Activated CD8-positive, alpha-beta memory T cell treated with anti-CD3 and anti-CD28 coated beads for 36 hours (primary cell): Measurements from ENCODE around the gene FAM20A. TPM values are rescaled to one million over a fixed set of nuclear protein-coding genes. Genes with fewer than 3 reads are reported as not detected.

Source experiments
- total RNA-seq, 2 experiments: library from RNA; stranded (reverse); gene quantifications; one replicate each; pipeline ENCODE4 v1.2.3, GENCODE V29; 2021

The FAM20A gene
- total RNA-seq, 2 experiments from 2014 or later = not detected

Other genes starting within 250 kb of the FAM20A start
- gene WIPI1, start 143.9 kb downstream of the FAM20A start, total RNA-seq = 10 to 100 TPM; 12.0 to 14.3 TPM
- gene PRKAR1A, start 88.9 kb downstream of the FAM20A start, total RNA-seq = 100 to 1,000 TPM; 181 to 182 TPM